Activated T-cell treated with anti-CD3 and anti-CD28 coated beads, Interleukin-2, amount 50 U/mL, for 24 hours (primary cell): Measurements from ENCODE around the gene NDUFS7.
A peak's percentile ranks its signal among the peaks of the same experiment; 100 is the strongest.
"Not testable (repeated sequence)": the region's sequence is repeated elsewhere in the genome, so short reads cannot be mapped to it uniquely, and the experiment has no call there.

Experiments used
- DNase-seq: peaks from one replicate; pipeline ENCODE4 v3.0.0-alpha.2; 2020
- H3K27ac Mint-ChIP-seq: 2 replicates; pipeline ENCODE4 v1.8.0; 2020; ENCODE audit warnings: mild to moderate bottlenecking, mixed read lengths
- H3K27me3 Mint-ChIP-seq: 2 replicates; pipeline ENCODE4 v1.8.0; 2020; ENCODE audit warnings: mixed read lengths
- H3K36me3 Mint-ChIP-seq: 2 replicates; pipeline ENCODE4 v1.8.0; 2020; ENCODE audit warnings: low read depth, mixed read lengths
- H3K4me1 Mint-ChIP-seq: 2 replicates; pipeline ENCODE4 v1.8.0; 2020; ENCODE audit warnings: low read depth, mixed read lengths
- H3K4me3 Mint-ChIP-seq: 2 replicates; pipeline ENCODE4 v1.8.0; 2020; ENCODE audit warnings: mild to moderate bottlenecking, moderate library complexity, mixed read lengths
- H3K9me3 Mint-ChIP-seq: 2 replicates; pipeline ENCODE4 v1.8.0; 2020; ENCODE audit warnings: mixed read lengths

NDUFS7 gene

GRCh38 chr19:1410136-1410786, 26.6 kb downstream of the NDUFS7 start:
- Mint-ChIP-seq H3K27me3 (no peaks in the 10 kb centered on the region), H3K9me3 (no peaks in the 10 kb centered on the region), H3K27ac (peak overlapping the region; percentile 97), H3K4me1 (peaks cover 65% of the 10 kb centered on the region), H3K36me3 (peaks cover 63% of the 10 kb centered on the region), H3K4me3 (peak overlapping the region; percentile 96)
- no peak for DNase-seq

GRCh38 chr19:1410789-1411188, 27.1 kb downstream of the NDUFS7 start:
- Mint-ChIP-seq H3K27me3 (no peaks in the 10 kb centered on the region), H3K36me3 (peaks cover 68% of the 10 kb centered on the region), H3K9me3 (no peaks in the 10 kb centered on the region), H3K4me1 (peaks cover 70% of the 10 kb centered on the region), H3K27ac (peak overlapping the region; percentile 97), H3K4me3 (peak overlapping the region; percentile 96)
- no peak for DNase-seq

- peaks cover 74% of the 10 kb centered on the region for H3K4me1 Mint-ChIP-seq
- DNase-seq = no peak
Observed at GRCh38 chr19:1411255-1412191, 27.8 kb downstream of the NDUFS7 start.

GRCh38 chr19:1412323-1412923, 28.7 kb downstream of the NDUFS7 start:
- no peak overlapping the region for H3K4me3 Mint-ChIP-seq
- no peak for DNase-seq
- H3K9me3 Mint-ChIP-seq = no peaks in the 10 kb centered on the region
- H3K36me3 Mint-ChIP-seq = peaks cover 85% of the 10 kb centered on the region
- peaks cover 79% of the 10 kb centered on the region for H3K4me1 Mint-ChIP-seq
- H3K27me3 Mint-ChIP-seq = no peaks in the 10 kb centered on the region
- H3K27ac Mint-ChIP-seq = peak overlapping the region; percentile 97

More at GRCh38 chr19:1411255-1412191, 27.8 kb downstream of the NDUFS7 start:
- Mint-ChIP-seq H3K27me3 (no peaks in the 10 kb centered on the region), H3K4me3 (peak overlapping the region; percentile 96), H3K27ac (peak overlapping the region; percentile 97), H3K9me3 (no peaks in the 10 kb centered on the region), H3K36me3 (peaks cover 76% of the 10 kb centered on the region)

GRCh38 chr19:1412995-1413800, 29.5 kb downstream of the NDUFS7 start:
- H3K27ac Mint-ChIP-seq = peak overlapping the region; percentile 85
- H3K4me1 Mint-ChIP-seq = peaks cover 81% of the 10 kb centered on the region
- H3K36me3 Mint-ChIP-seq = peaks cover 92% of the 10 kb centered on the region
- H3K4me3 Mint-ChIP-seq = no peak overlapping the region
- no peaks in the 10 kb centered on the region for H3K9me3 Mint-ChIP-seq
- no peak for DNase-seq
- no peaks in the 10 kb centered on the region for H3K27me3 Mint-ChIP-seq

- Mint-ChIP-seq H3K9me3 (no peaks in the 10 kb centered on the region), H3K4me1 (peaks cover 58% of the 10 kb centered on the region)
- DNase-seq = no peak
Observed at GRCh38 chr19:1416014-1416841, 32.5 kb downstream of the NDUFS7 start.

GRCh38 chr19:1417145-1417544, 33.4 kb downstream of the NDUFS7 start:
- H3K9me3 Mint-ChIP-seq = no peaks in the 10 kb centered on the region
- DNase-seq = no peak
- H3K36me3 Mint-ChIP-seq = peaks cover 90% of the 10 kb centered on the region
- peaks cover 48% of the 10 kb centered on the region for H3K4me1 Mint-ChIP-seq
- peak overlapping the region; percentile 91 for H3K27ac Mint-ChIP-seq
- H3K27me3 Mint-ChIP-seq = no peaks in the 10 kb centered on the region
- H3K4me3 Mint-ChIP-seq = no peak overlapping the region

More at GRCh38 chr19:1416014-1416841, 32.5 kb downstream of the NDUFS7 start:
- Mint-ChIP-seq H3K27ac (peak overlapping the region; percentile 91), H3K27me3 (no peaks in the 10 kb centered on the region), H3K4me3 (peak overlapping the region; percentile 34), H3K36me3 (peaks cover 92% of the 10 kb centered on the region)

GRCh38 chr19:1417681-1418495, 34.2 kb downstream of the NDUFS7 start:
- no peaks in the 10 kb centered on the region for H3K9me3 Mint-ChIP-seq
- H3K27ac Mint-ChIP-seq = peak overlapping the region; percentile 91
- H3K27me3 Mint-ChIP-seq = no peaks in the 10 kb centered on the region
- H3K4me3 Mint-ChIP-seq = no peak overlapping the region
- no peak for DNase-seq
- peaks cover 41% of the 10 kb centered on the region for H3K4me1 Mint-ChIP-seq
- peaks cover 91% of the 10 kb centered on the region for H3K36me3 Mint-ChIP-seq

- Mint-ChIP-seq H3K27ac (no peak overlapping the region), H3K9me3 (no peaks in the 10 kb centered on the region), H3K4me1 (peaks cover 36% of the 10 kb centered on the region), H3K4me3 (no peak overlapping the region), H3K27me3 (no peaks in the 10 kb centered on the region), H3K36me3 (peaks cover 91% of the 10 kb centered on the region)
- no peak for DNase-seq
Observed at GRCh38 chr19:1418496-1418775, 34.7 kb downstream of the NDUFS7 start.

GRCh38 chr19:1418951-1419738, 35.4 kb downstream of the NDUFS7 start:
- Mint-ChIP-seq H3K27ac (peak overlapping the region; percentile 52), H3K27me3 (no peaks in the 10 kb centered on the region), H3K4me3 (no peak overlapping the region), H3K4me1 (peaks cover 30% of the 10 kb centered on the region), H3K9me3 (no peaks in the 10 kb centered on the region), H3K36me3 (peaks cover 91% of the 10 kb centered on the region)
- no peak for DNase-seq

GRCh38 chr19:1420085-1420484, 36.4 kb downstream of the NDUFS7 start:
- not testable (repeated sequence) for DNase-seq, H3K27ac Mint-ChIP-seq, H3K9me3 Mint-ChIP-seq, H3K27me3 Mint-ChIP-seq, H3K4me3 Mint-ChIP-seq
- peaks cover 93% of the 10 kb centered on the region for H3K36me3 Mint-ChIP-seq
- peaks cover 24% of the 10 kb centered on the region for H3K4me1 Mint-ChIP-seq

- Mint-ChIP-seq H3K27me3 (no peaks in the 10 kb centered on the region), H3K27ac (no peak overlapping the region), H3K4me3 (no peak overlapping the region), H3K9me3 (no peaks in the 10 kb centered on the region), H3K4me1 (peaks cover 20% of the 10 kb centered on the region), H3K36me3 (peaks cover 93% of the 10 kb centered on the region)
- no peak for DNase-seq
Observed at GRCh38 chr19:1420590-1420989, 36.9 kb downstream of the NDUFS7 start.
